ENCODE results near the gene PTX4.
"Not testable (repeated sequence)": the region's sequence is repeated elsewhere in the genome, so short reads cannot be mapped to it uniquely, and the experiment has no call there.

PTX4 gene

GRCh38 chr16:1443980-1444729 is 44.6 kb downstream of the PTX4 start, which contains the start of gene CCDC154:
Gene CCDC154 (minus strand): TSS chr16:1444556. CDS start chr16:1444322, 234 bp downstream.
- no peak for DNase-seq (ENCODE audit: low spot score)

GRCh38 chr16:1443403-1443973 is 45.3 kb downstream of the PTX4 start:
- DNase-seq (ENCODE audit: low spot score), result no peak

GRCh38 chr16:1442697-1443096 is 46.0 kb downstream of the PTX4 start:
- no peak for DNase-seq (ENCODE audit: low spot score)

GRCh38 chr16:1441391-1441829 is 47.3 kb downstream of the PTX4 start:
- DNase-seq (ENCODE audit: low spot score), result no peak

- DNase-seq (ENCODE audit: low spot score), result not testable (repeated sequence)
Measured at GRCh38 chr16:1439699-1440074, 49.1 kb downstream of the PTX4 start.

- no peak for DNase-seq (ENCODE audit: low spot score)
Measured at GRCh38 chr16:1439058-1439698, 49.6 kb downstream of the PTX4 start.

- DNase-seq (ENCODE audit: low spot score), result no peak
Measured at GRCh38 chr16:1438229-1439057, 50.3 kb downstream of the PTX4 start.

- no peak for DNase-seq (ENCODE audit: low spot score)
Measured at GRCh38 chr16:1437606-1438005, 51.1 kb downstream of the PTX4 start.

GRCh38 chr16:1436731-1437355 is 51.9 kb downstream of the PTX4 start:
- DNase-seq (ENCODE audit: low spot score), result no peak

GRCh38 chr16:1435921-1436697 is 52.6 kb downstream of the PTX4 start:
- no peak for DNase-seq (ENCODE audit: low spot score)
